ENCODE results near the gene RBMS1.

Gene RBMS1

DNA sequence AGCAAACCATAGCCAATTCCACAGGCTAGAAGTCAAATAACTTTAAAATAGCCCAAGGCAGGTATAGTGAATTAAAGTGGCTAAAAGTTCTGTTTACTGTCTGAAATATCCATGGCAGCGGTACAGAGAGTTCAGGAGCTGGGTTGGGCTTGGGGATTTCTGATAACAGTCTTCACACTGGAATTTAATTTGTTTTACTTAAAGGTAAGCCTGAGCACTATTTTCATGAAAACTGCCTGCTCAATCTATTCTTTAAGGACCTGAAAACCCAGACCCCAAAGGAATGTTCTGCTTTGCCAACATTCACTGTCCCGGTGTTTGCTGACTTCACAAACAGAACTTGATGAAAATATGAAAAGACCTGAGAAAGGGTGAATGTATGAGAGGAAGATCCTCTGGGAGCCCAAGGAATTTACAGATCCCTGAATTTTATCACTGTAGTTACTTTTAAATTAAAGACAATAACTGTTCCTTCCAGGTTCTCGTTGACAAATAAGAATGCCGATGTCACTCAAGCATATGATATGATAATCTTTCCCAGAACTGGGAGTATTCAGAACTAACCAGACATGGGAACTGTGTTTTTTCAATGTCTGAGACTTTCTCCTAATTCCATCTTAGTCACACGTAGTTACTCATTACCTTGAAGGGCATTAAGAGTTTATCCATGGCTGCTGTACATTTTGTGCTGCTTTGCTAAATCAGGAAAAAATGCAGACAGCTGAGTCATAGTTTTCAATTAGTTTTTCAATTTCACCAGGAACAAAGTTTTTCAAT is 265.3 kb downstream of the RBMS1 start:
- Histone ChIP-seq H3K9me3 (ENCODE audit: insufficient read depth, low read depth, low read length) (no peaks in the 10 kb centered on the region), H3K27me3 (ENCODE audit: insufficient read depth, low read length) (no peaks in the 10 kb centered on the region), H3K27ac (ENCODE audit: low read depth, low read length) (no peak overlapping the region), H3K36me3 (ENCODE audit: insufficient read depth, low read length) (no peaks in the 10 kb centered on the region), H3K4me3 (ENCODE audit: low read length) (no peak overlapping the region), H3K9ac (ENCODE audit: low read depth, low read length) (no peak overlapping the region), H3K4me1 (ENCODE audit: insufficient read depth, low read length) (no peaks in the 10 kb centered on the region)
- WGBS: 92% methylated on average over 5 of the region's 5 CpGs

DNA sequence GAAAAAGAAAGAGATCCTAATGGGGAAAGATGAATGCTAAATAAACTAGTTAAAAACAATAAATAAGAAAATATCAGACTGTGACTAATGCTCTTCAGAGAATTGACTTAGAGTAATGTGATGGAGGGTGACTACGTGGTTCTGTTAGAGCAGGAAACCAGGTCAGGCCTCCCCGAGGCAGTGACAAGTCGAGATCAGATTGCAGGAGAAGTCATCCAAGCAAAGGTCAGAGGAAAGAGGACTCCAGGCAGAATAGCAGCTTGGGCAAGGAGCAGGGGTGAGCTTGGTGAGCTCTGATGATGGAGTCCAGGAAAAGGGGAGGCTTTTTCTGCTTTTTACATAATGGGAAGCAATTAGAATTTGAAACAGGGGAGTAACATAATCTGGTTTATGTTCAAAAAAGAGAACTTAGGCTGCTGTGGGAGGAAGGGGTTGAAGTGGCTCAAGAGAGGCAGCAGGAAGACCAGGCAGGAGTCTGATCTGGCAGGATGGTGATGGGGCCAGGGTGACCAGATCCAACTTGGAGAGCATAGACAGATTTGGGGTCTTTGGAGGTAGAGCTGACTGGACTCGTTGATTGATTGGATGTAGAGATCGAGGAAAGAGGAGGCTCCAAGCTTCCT is 266.2 kb downstream of the RBMS1 start:
- no peak overlapping the region for H3K4me3 ChIP-seq (ENCODE audit: low read length)
- no peaks in the 10 kb centered on the region for H3K36me3 ChIP-seq (ENCODE audit: insufficient read depth, low read length)
- 87% methylated on average over 5 of the region's 5 CpGs for WGBS
- H3K27me3 ChIP-seq (ENCODE audit: insufficient read depth, low read length): no peaks in the 10 kb centered on the region
- no peaks in the 10 kb centered on the region for H3K9me3 ChIP-seq (ENCODE audit: insufficient read depth, low read depth, low read length)
- H3K27ac ChIP-seq (ENCODE audit: low read depth, low read length): no peak overlapping the region
- H3K4me1 ChIP-seq (ENCODE audit: insufficient read depth, low read length): no peaks in the 10 kb centered on the region
- H3K9ac ChIP-seq (ENCODE audit: low read depth, low read length): no peak overlapping the region

DNA sequence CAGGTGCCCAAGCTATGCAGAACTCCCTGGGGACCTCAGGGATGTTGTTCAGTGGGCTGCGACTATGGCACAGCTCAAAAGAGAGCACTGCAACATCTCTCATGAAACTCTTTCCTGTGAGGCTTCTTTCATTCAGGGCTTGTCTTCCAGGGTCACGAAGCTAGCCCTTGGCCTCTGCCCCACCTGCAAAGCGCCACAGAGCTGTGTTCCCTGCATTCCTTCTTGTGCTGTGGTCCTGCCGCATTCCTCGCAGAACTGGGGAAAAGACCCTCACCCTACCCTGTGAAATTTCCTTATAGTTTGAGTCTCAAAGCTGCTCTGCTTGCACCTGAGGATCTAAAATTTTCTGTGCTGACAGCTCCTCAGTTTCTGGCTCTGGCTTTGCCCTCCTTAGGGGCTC is 267.2 kb downstream of the RBMS1 start:
- Histone ChIP-seq H3K9me3 (ENCODE audit: insufficient read depth, low read depth, low read length) (no peaks in the 10 kb centered on the region), H3K9ac (ENCODE audit: low read depth, low read length) (no peak overlapping the region), H3K4me3 (ENCODE audit: low read length) (no peak overlapping the region), H3K27me3 (ENCODE audit: insufficient read depth, low read length) (no peaks in the 10 kb centered on the region), H3K36me3 (ENCODE audit: insufficient read depth, low read length) (no peaks in the 10 kb centered on the region), H3K27ac (ENCODE audit: low read depth, low read length) (no peak overlapping the region), H3K4me1 (ENCODE audit: insufficient read depth, low read length) (no peaks in the 10 kb centered on the region)
- WGBS: 83% methylated on average over 5 of the region's 5 CpGs

DNA sequence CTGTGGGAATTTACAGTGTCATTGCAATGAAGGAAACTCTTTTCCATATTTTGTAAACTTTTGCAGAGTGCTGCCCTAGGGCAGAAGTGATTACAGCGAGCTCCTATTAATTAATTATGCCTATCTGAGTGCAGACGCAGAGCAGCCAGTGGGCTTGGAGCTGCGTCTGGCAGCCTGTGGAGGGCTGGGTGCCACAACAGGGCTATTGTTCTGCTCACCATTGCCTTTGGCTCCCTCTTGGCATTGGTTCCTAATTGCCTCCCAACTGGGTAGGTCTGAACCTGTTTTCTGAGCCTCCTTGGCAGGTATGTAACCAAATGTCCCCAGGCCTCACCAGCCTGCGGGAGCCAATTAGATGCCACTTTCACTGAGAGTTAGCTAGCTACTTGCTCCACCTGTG is 267.9 kb downstream of the RBMS1 start:
- Histone ChIP-seq H3K4me1 (ENCODE audit: insufficient read depth, low read length) (peaks cover 3% of the 10 kb centered on the region; the same call in 1 of the 2 replicates), H3K9ac (ENCODE audit: low read depth, low read length) (no peak overlapping the region), H3K4me3 (ENCODE audit: low read length) (no peak overlapping the region), H3K36me3 (ENCODE audit: insufficient read depth, low read length) (no peaks in the 10 kb centered on the region), H3K9me3 (ENCODE audit: insufficient read depth, low read depth, low read length) (no peaks in the 10 kb centered on the region), H3K27me3 (ENCODE audit: insufficient read depth, low read length) (no peaks in the 10 kb centered on the region), H3K27ac (ENCODE audit: low read depth, low read length) (no peak overlapping the region)
- 95% methylated on average over 4 of the region's 4 CpGs for WGBS

DNA sequence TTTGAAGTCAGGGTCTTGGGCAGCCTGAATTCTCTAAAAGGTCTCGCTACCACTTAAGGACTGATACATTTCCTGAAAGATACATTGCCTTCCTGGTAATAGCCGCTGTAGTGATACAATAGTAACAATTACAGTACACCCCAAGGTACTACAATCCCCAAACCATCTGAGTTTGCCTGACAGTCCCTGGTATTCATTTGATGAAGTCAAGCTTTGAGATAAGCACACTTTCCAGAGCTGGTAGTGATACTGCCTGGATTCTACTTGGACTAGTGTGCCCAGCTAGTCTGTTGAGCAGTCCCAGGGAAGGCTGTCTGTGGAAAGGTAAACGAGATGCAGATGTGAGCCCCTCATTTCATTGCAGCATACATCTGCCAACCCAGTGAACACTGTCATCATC is 269.1 kb downstream of the RBMS1 start:
- Histone ChIP-seq H3K27me3 (ENCODE audit: insufficient read depth, low read length) (no peaks in the 10 kb centered on the region), H3K36me3 (ENCODE audit: insufficient read depth, low read length) (no peaks in the 10 kb centered on the region), H3K4me3 (ENCODE audit: low read length) (no peak overlapping the region), H3K27ac (ENCODE audit: low read depth, low read length) (no peak overlapping the region), H3K9ac (ENCODE audit: low read depth, low read length) (no peak overlapping the region), H3K4me1 (ENCODE audit: insufficient read depth, low read length) (peaks cover 9% of the 10 kb centered on the region; the same call in 1 of the 2 replicates), H3K9me3 (ENCODE audit: insufficient read depth, low read depth, low read length) (no peaks in the 10 kb centered on the region)
- WGBS: 91% methylated on average over 3 of the region's 3 CpGs

DNA sequence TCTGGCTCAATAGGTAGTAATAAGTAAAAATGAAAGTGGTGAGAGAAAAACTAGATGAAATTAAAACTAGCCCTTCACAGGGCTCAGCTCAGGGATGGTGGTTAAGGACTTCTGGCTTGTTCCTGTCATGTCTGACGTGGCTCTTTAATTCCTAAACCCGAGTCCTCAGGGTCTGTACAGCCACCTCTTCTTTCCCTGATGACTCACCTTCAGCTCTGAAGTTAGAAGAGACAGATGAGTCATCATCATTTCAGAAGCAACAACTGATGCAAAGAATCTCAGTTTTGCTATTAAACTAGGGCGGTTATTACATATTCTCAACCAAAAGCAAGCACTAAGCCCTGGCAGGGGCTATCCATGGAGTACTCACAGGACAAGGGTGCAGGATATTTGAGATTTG is 269.5 kb downstream of the RBMS1 start:
- Histone ChIP-seq H3K27me3 (ENCODE audit: insufficient read depth, low read length) (no peaks in the 10 kb centered on the region), H3K4me3 (ENCODE audit: low read length) (no peak overlapping the region), H3K36me3 (ENCODE audit: insufficient read depth, low read length) (no peaks in the 10 kb centered on the region), H3K4me1 (ENCODE audit: insufficient read depth, low read length) (peaks cover 9% of the 10 kb centered on the region; the same call in 1 of the 2 replicates), H3K9ac (ENCODE audit: low read depth, low read length) (no peak overlapping the region), H3K27ac (ENCODE audit: low read depth, low read length) (no peak overlapping the region), H3K9me3 (ENCODE audit: insufficient read depth, low read depth, low read length) (no peaks in the 10 kb centered on the region)
- WGBS: 89% methylated on average over 3 of the region's 3 CpGs

DNA sequence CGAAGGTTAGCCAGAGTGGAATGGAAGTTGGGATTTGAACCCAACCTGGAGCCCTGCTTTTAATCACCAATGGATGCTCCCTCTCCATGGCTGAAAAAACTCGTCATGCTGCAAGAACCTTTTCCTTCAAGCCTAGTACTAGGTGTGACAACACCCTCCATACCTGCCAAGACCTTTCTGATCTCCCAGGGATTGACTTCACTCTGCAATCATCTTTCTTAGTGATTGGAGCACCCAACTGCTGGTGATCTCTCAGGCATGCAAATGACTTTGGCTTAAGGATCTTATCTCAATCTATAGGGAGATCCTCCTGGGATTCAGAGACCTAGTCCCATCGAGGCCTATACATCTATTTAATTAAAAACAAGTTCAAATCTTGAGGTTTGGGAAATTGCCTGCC is 270.0 kb downstream of the RBMS1 start:
- WGBS: 86% methylated on average over 3 of the region's 3 CpGs
- no peaks in the 10 kb centered on the region for H3K27me3 ChIP-seq (ENCODE audit: insufficient read depth, low read length)
- no peaks in the 10 kb centered on the region for H3K36me3 ChIP-seq (ENCODE audit: insufficient read depth, low read length)
- peaks cover 9% of the 10 kb centered on the region; the same call in 1 of the 2 replicates for H3K4me1 ChIP-seq (ENCODE audit: insufficient read depth, low read length)
- H3K27ac ChIP-seq (ENCODE audit: low read depth, low read length): no peak overlapping the region
- no peak overlapping the region for H3K9ac ChIP-seq (ENCODE audit: low read depth, low read length)
- H3K4me3 ChIP-seq (ENCODE audit: low read length): no peak overlapping the region
- H3K9me3 ChIP-seq (ENCODE audit: insufficient read depth, low read depth, low read length): no peaks in the 10 kb centered on the region

DNA sequence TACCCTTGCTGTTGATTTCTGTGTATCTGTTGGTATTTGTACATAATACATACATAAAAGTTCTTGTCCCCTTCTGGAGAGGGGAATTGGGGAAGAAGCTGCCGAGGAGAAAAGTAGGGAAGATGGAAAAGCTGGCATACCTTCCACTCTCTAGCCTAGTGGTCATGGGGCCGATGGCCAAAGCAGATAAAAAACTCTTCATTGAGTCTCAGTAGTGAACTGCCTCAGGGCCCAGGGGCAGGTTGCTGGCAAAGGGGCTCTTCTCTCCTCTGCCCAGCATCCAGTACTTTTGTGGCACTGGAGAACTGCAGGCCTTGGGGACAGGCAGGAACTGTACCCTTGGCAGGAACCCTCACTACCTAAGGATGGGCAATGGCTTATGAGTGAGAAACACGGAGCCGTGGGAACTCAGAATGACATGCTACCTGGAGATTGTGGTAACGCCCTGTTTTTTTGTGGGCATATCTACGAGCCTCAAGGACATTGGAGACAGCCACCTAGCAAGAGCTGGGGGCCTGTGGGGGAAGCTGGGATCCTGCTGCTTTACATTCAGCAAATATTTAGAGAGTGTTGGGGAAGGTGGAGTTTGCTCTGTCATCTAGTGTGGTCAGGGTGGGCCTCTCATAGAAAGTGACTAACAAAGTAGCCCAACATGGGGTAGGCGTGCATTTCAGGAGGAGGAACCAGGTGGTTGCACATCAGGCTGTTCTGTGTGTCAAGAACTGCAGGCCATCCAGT is 270.9 kb downstream of the RBMS1 start:
- no peak overlapping the region for H3K9ac ChIP-seq (ENCODE audit: low read depth, low read length)
- H3K4me1 ChIP-seq (ENCODE audit: insufficient read depth, low read length): peaks cover 9% of the 10 kb centered on the region; the same call in 1 of the 2 replicates

More for the DNA sequence above, 270.9 kb downstream of the RBMS1 start:
- 77% methylated on average over 6 of the region's 7 CpGs for WGBS
- H3K4me3 ChIP-seq (ENCODE audit: low read length): no peak overlapping the region
- H3K27ac ChIP-seq (ENCODE audit: low read depth, low read length): no peak overlapping the region
- H3K36me3 ChIP-seq (ENCODE audit: insufficient read depth, low read length): no peaks in the 10 kb centered on the region
- H3K27me3 ChIP-seq (ENCODE audit: insufficient read depth, low read length): no peaks in the 10 kb centered on the region
- no peaks in the 10 kb centered on the region for H3K9me3 ChIP-seq (ENCODE audit: insufficient read depth, low read depth, low read length)

Measured in HUES64 (cell line).